SK-N-SH (cell line): ENCODE data around the gene EFNA3. TPM values are rescaled to one million over a fixed set of nuclear protein-coding genes. Genes with fewer than 3 reads are reported as not detected.

Experiments
- CTCF ChIA-PET: fragments of 300-600, 350-600 bp; formaldehyde crosslinking; extraction: SDS; loops from one replicate; lab custom pipeline; 2021; lab: Yijun Ruan, JAX
- POLR2A ChIA-PET: fragments of 350-600 bp; sonication (Branson Sonifier 250); formaldehyde crosslinking; extraction: SDS; loops from one replicate; lab custom pipeline; 2020; ENCODE audit warnings: antibody characterized with exemption, inconsistent platforms; lab: Yijun Ruan, JAX
- DNase-seq: peaks from one replicate; pipeline ENCODE4 v3.0.0; 2012
- H2AFZ ChIP-seq: fragments of 200-600 bp; sonication (generic); 2 replicates; pipeline ENCODE4 v1.8.1; 2016; ENCODE audit warnings: antibody characterized with exemption, mild to moderate bottlenecking, low read depth
- H3F3A ChIP-seq: fragments of 200-600 bp; sonication (generic); replicated peaks from 2 replicates; pipeline ENCODE3; 2016; ENCODE audit warnings: antibody characterized with exemption, mild to moderate bottlenecking; ENCODE audit not compliant: insufficient read depth
- H3K27ac ChIP-seq, 2 experiments: fragments of 200-500 bp in 1 of 2; fragments of 200-600 bp in 1 of 2; sonication (Bioruptor generic) in 1 of 2; sonication (generic), shearing (Covaris generic) in 1 of 2; 2 replicates each; pipeline versions ENCODE4 v1.5.1 to v1.6.1; 2014 to 2016; ENCODE audit warnings: low read depth in 2 of 2, inconsistent platforms in 1 of 2, low read length in 1 of 2, mild to moderate bottlenecking in 1 of 2, mixed read lengths in 1 of 2
- H3K27me3 ChIP-seq: fragments of 200-600 bp; sonication (generic), shearing (Covaris generic); 2 replicates; pipeline ENCODE4 v1.6.1; 2016; ENCODE audit warnings: mixed run types; ENCODE audit not compliant: insufficient read depth
- H3K36me3 ChIP-seq, 2 experiments: fragments of 200-500 bp in 1 of 2; fragments of 200-600 bp in 1 of 2; sonication (Bioruptor generic) in 1 of 2; sonication (generic) in 1 of 2; replicated peaks in 1 of 2; 2 replicates each; pipeline versions ENCODE3 to v1.5.1; 2014 to 2016; ENCODE audit warnings: low read length in 1 of 2, mild to moderate bottlenecking in 1 of 2; ENCODE audit not compliant: insufficient read depth in 2 of 2, control insufficient read depth in 1 of 2
- H3K4me1 ChIP-seq, 2 experiments: fragments of 200-500 bp in 1 of 2; fragments of 200-600 bp in 1 of 2; sonication (Bioruptor generic) in 1 of 2; sonication (generic), shearing (Covaris generic) in 1 of 2; 2 replicates each; pipeline versions ENCODE4 v1.5.1 to v1.6.1; 2014 to 2016; ENCODE audit warnings: low read depth in 1 of 2, low read length in 1 of 2, mixed run types in 1 of 2; ENCODE audit not compliant: insufficient read depth in 2 of 2, control insufficient read depth in 1 of 2
- H3K4me2 ChIP-seq: fragments of 200-600 bp; sonication (generic), shearing (Covaris generic); 2 replicates; pipeline ENCODE4 v1.6.1; 2017; ENCODE audit warnings: mixed run types
- H3K4me3 ChIP-seq, 2 experiments: fragments of 200-500 bp in 1 of 2; fragments of 200-600 bp in 1 of 2; sonication (Bioruptor generic) in 1 of 2; sonication (generic), shearing (Covaris generic) in 1 of 2; 2 replicates each; pipeline versions ENCODE4 v1.5.1 to v1.8.1; 2014 to 2016; ENCODE audit warnings: low read depth in 2 of 2, inconsistent platforms in 1 of 2, low read length in 1 of 2, mild to moderate bottlenecking in 1 of 2, mixed read lengths in 1 of 2, moderate library complexity in 1 of 2
- H3K79me2 ChIP-seq: fragments of 200-600 bp; sonication (generic); 2 replicates; pipeline ENCODE4 v1.8.1; 2017; ENCODE audit warnings: mild to moderate bottlenecking; ENCODE audit not compliant: insufficient read depth
- H3K9ac ChIP-seq: fragments of 200-600 bp; sonication (generic); 2 replicates; pipeline ENCODE4 v1.6.1; 2017; ENCODE audit warnings: mixed run types
- H3K9me2 ChIP-seq: fragments of 200-600 bp; sonication (generic); 2 replicates; pipeline ENCODE4 v1.6.1; 2017; ENCODE audit warnings: mixed run types
- H3K9me3 ChIP-seq: fragments of 200-600 bp; sonication (generic); 2 replicates; pipeline ENCODE4 v1.6.1; 2017; ENCODE audit warnings: mixed run types, mild to moderate bottlenecking, moderate library complexity
- H4K20me1 ChIP-seq: fragments of 200-600 bp; sonication (generic); 2 replicates; pipeline ENCODE4 v1.6.1; 2017; ENCODE audit warnings: mild to moderate bottlenecking, mixed run types; ENCODE audit not compliant: insufficient read depth
- ELF1 ChIP-seq: IDR thresholded peaks from 2 replicates; pipeline ENCODE4 v1.4.0; 2012
- EP300 ChIP-seq, 2 experiments: IDR thresholded peaks; 2 replicates each; pipeline versions ENCODE4 v1.4.0 to v1.6.1; 2012; ENCODE audit warnings: borderline replicate concordance in 1 of 2, low read depth in 1 of 2, low read length in 1 of 2
- EZH2phosphoT487 ChIP-seq: fragments of 200-600 bp; sonication (generic); IDR thresholded peaks from 2 replicates; pipeline ENCODE4 v1.6.1; 2017; ENCODE audit warnings: low read depth, mixed run types, mild to moderate bottlenecking, antibody characterized with exemption, moderate library complexity, borderline replicate concordance
- GATA2 ChIP-seq: sonication (generic); formaldehyde crosslinking; IDR thresholded peaks from 2 replicates; pipeline ENCODE4 v1.5.0; 2020; ENCODE audit warnings: mild to moderate bottlenecking, missing genetic modification reagents
- RCOR1 ChIP-seq: fragments of 150-350 bp; IDR thresholded peaks from 2 replicates; pipeline ENCODE4 v1.6.1; 2017; ENCODE audit warnings: antibody characterized with exemption, low read length
- RXRA ChIP-seq: IDR thresholded peaks from 2 replicates; pipeline ENCODE4 v1.4.0; 2012; ENCODE audit warnings: low read depth, mild to moderate bottlenecking, borderline replicate concordance
- TAF1 ChIP-seq: IDR thresholded peaks from 2 replicates; pipeline ENCODE4 v1.6.1; 2012; ENCODE audit warnings: low read depth, mild to moderate bottlenecking, low read length, moderate library complexity, borderline replicate concordance
- TEAD4 ChIP-seq: IDR thresholded peaks from 2 replicates; pipeline ENCODE4 v1.4.0; 2012; ENCODE audit warnings: mild to moderate bottlenecking, borderline replicate concordance; ENCODE audit not compliant: insufficient read depth
- USF1 ChIP-seq: IDR thresholded peaks from 2 replicates; pipeline ENCODE4 v1.4.0; 2012; ENCODE audit warnings: low read depth, borderline replicate concordance
- USF2 ChIP-seq: fragments of 150-350 bp; IDR thresholded peaks from 2 replicates; pipeline ENCODE4 v1.6.1; 2017; ENCODE audit warnings: antibody characterized with exemption, low read length, low read depth, borderline replicate concordance
- YY1 ChIP-seq: IDR thresholded peaks from 2 replicates; pipeline ENCODE4 v1.4.0; 2012; ENCODE audit warnings: low read depth, mild to moderate bottlenecking
- WGBS: methylation state at CpG from one replicate; pipeline ENCODE4 v1.1.6; 2017; ENCODE audit warnings: low lambda C conversion rate; 5-methylcytosine and 5-hydroxymethylcytosine counted together
- polyA plus RNA-seq, 3 experiments: library from polyadenylated mRNA; depleted of rRNA; stranded (reverse); fragments of >200 nt; gene quantifications; 2 replicates each; pipeline ENCODE4 v1.2.3, GENCODE V29; 2012
- TF ChIP-seq, protein P1 (sequence below): IDR thresholded peaks from 2 replicates; pipeline ENCODE4; 2012
- TF ChIP-seq, protein P2 (sequence below): IDR thresholded peaks from 2 replicates; pipeline ENCODE4 v1.4.0; 2012; ENCODE audit warnings: low read depth
- TF ChIP-seq, protein P3 (sequence below): IDR thresholded peaks from 2 replicates; pipeline ENCODE4 v1.6.1; 2012; ENCODE audit warnings: mild to moderate bottlenecking, low read depth, low read length, moderate library complexity

Gene EFNA3
- polyA plus RNA-seq, 1 of the 3 experiments (the other 2 are of a cell fraction), result 6.0 TPM

GRCh38 chr1:155043301-155043702 lies 35.3 kb upstream of the EFNA3 start:
- H3K9me2 ChIP-seq, result no peaks in the 10 kb centered on the region
- no peaks in the 10 kb centered on the region for H3F3A ChIP-seq
- H3K9ac ChIP-seq, result no peak overlapping the region
- 86% methylated on average over 11 of the region's 12 CpGs for WGBS
- H4K20me1 ChIP-seq, result no peaks in the 10 kb centered on the region
- CTCF ChIA-PET, result interaction anchor here (1.0 to 26.0 kb wide), 11 partner anchors 8 to 124 kb away, joined by 3 to 573 read pairs (median 18); partner anchors contain the start of genes ADAM15, EFNA3 and EFNA4
- no peak overlapping the region for H2AFZ ChIP-seq
- no peaks in the 10 kb centered on the region for H3K79me2 ChIP-seq
- no peaks in the 10 kb centered on the region for H3K27me3 ChIP-seq
- H3K4me2 ChIP-seq, result no peak overlapping the region
- TF ChIP-seq GATA2, result no peak
- TF ChIP-seq ELF1, result no peak
- no peak for TF ChIP-seq USF2
- TF ChIP-seq TAF1, result no peak
- TF ChIP-seq, protein P1, sequence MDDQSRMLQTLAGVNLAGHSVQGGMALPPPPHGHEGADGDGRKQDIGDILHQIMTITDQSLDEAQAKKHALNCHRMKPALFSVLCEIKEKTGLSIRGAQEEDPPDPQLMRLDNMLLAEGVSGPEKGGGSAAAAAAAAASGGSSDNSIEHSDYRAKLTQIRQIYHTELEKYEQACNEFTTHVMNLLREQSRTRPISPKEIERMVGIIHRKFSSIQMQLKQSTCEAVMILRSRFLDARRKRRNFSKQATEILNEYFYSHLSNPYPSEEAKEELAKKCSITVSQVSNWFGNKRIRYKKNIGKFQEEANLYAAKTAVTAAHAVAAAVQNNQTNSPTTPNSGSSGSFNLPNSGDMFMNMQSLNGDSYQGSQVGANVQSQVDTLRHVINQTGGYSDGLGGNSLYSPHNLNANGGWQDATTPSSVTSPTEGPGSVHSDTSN, result no peak
- TF ChIP-seq, protein P2, sequence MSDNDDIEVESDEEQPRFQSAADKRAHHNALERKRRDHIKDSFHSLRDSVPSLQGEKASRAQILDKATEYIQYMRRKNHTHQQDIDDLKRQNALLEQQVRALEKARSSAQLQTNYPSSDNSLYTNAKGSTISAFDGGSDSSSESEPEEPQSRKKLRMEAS, result no peak
- no peak for TF ChIP-seq EZH2phosphoT487
- no peak for TF ChIP-seq TEAD4
- TF ChIP-seq YY1, result no peak
- no peak for TF ChIP-seq EP300 (IDR thresholded peaks at IDR 0.05; ENCODE audit: borderline replicate concordance in 1 of 2, low read depth in 1 of 2, low read length in 1 of 2)
- TF ChIP-seq RXRA, result no peak
- no peak for TF ChIP-seq RCOR1
- TF ChIP-seq, protein P3, sequence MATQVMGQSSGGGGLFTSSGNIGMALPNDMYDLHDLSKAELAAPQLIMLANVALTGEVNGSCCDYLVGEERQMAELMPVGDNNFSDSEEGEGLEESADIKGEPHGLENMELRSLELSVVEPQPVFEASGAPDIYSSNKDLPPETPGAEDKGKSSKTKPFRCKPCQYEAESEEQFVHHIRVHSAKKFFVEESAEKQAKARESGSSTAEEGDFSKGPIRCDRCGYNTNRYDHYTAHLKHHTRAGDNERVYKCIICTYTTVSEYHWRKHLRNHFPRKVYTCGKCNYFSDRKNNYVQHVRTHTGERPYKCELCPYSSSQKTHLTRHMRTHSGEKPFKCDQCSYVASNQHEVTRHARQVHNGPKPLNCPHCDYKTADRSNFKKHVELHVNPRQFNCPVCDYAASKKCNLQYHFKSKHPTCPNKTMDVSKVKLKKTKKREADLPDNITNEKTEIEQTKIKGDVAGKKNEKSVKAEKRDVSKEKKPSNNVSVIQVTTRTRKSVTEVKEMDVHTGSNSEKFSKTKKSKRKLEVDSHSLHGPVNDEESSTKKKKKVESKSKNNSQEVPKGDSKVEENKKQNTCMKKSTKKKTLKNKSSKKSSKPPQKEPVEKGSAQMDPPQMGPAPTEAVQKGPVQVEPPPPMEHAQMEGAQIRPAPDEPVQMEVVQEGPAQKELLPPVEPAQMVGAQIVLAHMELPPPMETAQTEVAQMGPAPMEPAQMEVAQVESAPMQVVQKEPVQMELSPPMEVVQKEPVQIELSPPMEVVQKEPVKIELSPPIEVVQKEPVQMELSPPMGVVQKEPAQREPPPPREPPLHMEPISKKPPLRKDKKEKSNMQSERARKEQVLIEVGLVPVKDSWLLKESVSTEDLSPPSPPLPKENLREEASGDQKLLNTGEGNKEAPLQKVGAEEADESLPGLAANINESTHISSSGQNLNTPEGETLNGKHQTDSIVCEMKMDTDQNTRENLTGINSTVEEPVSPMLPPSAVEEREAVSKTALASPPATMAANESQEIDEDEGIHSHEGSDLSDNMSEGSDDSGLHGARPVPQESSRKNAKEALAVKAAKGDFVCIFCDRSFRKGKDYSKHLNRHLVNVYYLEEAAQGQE, result no peak
- no peak for TF ChIP-seq USF1
- no peaks in the 10 kb centered on the region for H3K9me3 ChIP-seq
- POLR2A ChIA-PET, result interaction anchor here (1.1 to 1.6 kb wide), 3 partner anchors 15 to 44 kb away, joined by 3 to 5 read pairs (median 4); no protein-coding TSS in a partner anchor
- DNase-seq, result no peak
- H3K4me3 ChIP-seq, result no peak overlapping the region
- H3K27ac ChIP-seq, result no peak overlapping the region
- H3K4me1 ChIP-seq, result peaks cover 7 to 15% of the 10 kb centered on the region in 2 experiments; a peak in 1 of 4 replicates
- H3K36me3 ChIP-seq, result no peaks in the 10 kb centered on the region
